LNCAP (cell line): ENCODE measurements around the gene OMG.

Experiments used
- CTCF ChIP-seq: fragments of 450-650 bp; IDR thresholded peaks from 2 replicates; pipeline ENCODE4 v1.5.1; 2017; ENCODE audit warnings: mild to moderate bottlenecking

Gene OMG

DNA sequence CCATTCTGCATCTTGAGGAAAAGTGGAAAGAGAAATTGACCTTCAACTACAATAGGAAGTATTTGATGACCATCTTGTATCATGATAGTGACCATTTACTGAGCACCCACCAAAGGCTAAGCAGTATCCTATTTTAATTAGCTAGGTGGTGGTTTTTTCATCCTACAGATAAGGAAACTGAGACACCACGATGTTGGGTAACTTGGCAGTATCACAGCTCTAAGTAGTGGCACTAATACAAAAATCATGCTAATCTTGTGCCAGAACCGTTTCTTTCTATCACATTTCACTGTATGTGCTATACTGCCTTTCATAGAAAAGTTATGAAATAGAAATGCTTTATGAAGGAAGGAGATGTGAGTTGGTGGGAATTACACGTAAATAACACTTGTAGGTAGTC lies 14.5 kb upstream of the OMG start:
- TF ChIP-seq CTCF, result no peak

DNA sequence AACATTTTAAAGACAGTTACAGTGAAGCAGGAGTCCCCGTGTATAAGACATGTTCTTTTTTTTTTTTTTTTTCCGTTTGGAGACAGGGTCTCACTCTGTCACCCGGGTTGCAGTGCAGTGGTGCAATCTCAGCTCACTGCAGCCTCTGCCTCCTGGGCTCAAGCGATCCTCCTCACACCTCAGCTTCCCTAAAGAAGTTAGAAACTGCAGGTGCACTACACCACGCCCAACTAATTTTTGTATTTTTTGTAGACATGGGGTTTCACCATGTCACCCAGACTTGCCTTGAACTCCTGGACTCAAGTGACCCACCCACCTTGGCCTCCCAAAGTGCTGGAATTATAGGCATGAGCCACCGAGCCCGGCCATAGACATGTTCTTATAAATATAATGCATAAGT lies 13.8 kb upstream of the OMG start:
- no peak for TF ChIP-seq CTCF

DNA sequence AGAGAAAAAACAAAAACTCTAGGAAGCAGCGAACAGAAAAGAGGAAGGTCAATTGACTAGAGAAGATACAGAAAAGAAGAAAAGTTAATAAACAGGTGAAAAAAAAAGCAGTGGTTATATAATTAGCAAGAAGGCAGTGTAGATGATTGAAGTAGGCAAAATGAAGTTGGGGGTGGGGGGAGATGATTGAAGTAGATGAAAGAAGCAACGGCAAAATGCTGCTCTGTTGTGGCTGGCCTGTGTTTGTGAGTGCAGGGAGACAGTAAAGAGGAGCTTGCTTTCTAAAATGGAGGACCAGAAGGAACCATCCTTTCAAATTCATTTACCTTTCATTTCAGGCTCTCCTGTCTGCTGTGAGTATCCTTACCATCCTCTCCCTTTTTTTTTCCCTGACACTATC lies 13.2 kb upstream of the OMG start:
- TF ChIP-seq CTCF, result no peak

DNA sequence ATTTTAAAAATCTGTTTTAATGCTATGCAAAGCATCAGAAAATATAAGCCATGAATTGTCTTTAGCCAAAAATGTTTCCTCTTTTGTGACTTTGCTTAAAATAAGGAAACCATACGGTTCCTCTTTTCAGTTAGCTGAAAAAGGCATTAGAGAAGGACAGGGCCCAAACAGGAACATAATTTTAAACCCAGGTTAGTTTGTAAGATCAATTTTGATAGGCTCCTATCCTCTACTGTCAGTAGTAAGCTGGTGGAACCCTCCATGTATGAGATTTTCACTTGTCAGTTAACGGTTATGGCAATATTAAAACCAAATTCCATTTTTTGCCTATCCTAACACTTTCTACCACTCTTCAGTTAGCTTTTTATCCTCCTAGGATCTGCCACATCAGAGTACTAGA lies 12.5 kb upstream of the OMG start:
- no peak for TF ChIP-seq CTCF

GRCh38 chr17:31308372-31309334 lies 11.6 kb upstream of the OMG start:
- no peak for TF ChIP-seq CTCF

DNA sequence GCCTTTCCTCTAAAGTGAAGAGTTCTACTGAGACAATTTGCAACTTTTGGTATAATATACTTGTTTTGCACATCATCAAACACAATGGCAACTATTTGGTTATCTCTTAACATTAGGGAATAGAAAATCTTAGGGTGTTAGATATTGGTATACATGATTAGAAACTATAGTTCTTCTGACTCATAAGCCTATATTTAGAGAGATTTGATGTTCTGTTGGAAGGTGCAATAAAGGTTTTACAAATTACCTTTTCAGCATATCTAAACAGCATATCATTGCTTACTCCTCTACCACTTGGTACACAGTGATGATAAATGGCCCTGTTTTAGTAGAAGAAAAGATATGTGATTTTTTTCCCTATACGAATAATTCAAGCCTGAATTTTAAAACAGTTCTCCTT lies 10.6 kb upstream of the OMG start:
- no peak for TF ChIP-seq CTCF

- no peak for TF ChIP-seq CTCF
Observed at GRCh38 chr17:31299624-31300023, 2.6 kb upstream of the OMG start.
